ENCODE results near the gene CTDSP2. TPM values are rescaled to one million over a fixed set of nuclear protein-coding genes. Genes with fewer than 3 reads are reported as not detected.

Gene CTDSP2
- total and polyA plus RNA-seq, 2 donors (not counting 3 experiments of a cell fraction or from before 2014, with no cell fraction given): 142 to 146 TPM

GRCh38 chr12:57817261-57817989 lies 29.1 kb downstream of the CTDSP2 start:
- Histone ChIP-seq H3K9me1 (replicated peaks; ENCODE audit: control insufficient read depth, extremely low read depth, insufficient read depth, low read length) (no peaks in the 10 kb centered on the region), H3K79me2 (ENCODE audit: control insufficient read depth, insufficient read depth, low read length) (no peaks in the 10 kb centered on the region), H4K20me1 (replicated peaks; ENCODE audit: control insufficient read depth, extremely low read depth, insufficient read depth, low read length) (no peaks in the 10 kb centered on the region), H3K4me2 (ENCODE audit: insufficient read depth, low read length) (no peak overlapping the region), H3K4me3 (replicated peaks in 1 of 3; ENCODE audit: insufficient read depth in 1 of 3, low read depth in 1 of 3, low read length in 3 of 3) (no peak overlapping the region), H3K9me3 (replicated peaks; ENCODE audit: control insufficient read depth, insufficient read depth, low read length) (no peaks in the 10 kb centered on the region), H2AFZ (ENCODE audit: low read depth, low read length) (no peak overlapping the region), H3K9ac (replicated peaks; ENCODE audit: extremely low read depth, insufficient read depth, low read length) (no peak overlapping the region), H3K4me1 (ENCODE audit: control insufficient read depth, extremely low read depth, insufficient read depth, low read length) (no peaks in the 10 kb centered on the region), H3K36me3 (ENCODE audit: control insufficient read depth in 2 of 2, extremely low read depth in 1 of 2, insufficient read depth in 2 of 2, low read length in 2 of 2) (peaks cover 0 to 16% of the 10 kb centered on the region in 2 experiments), H3K27ac (ENCODE audit: insufficient read depth, low read depth, low read length) (no peak overlapping the region), H3K27me3 (ENCODE audit: control insufficient read depth in 2 of 2, insufficient read depth in 2 of 2, low read length in 2 of 2) (no peaks in the 10 kb centered on the region)
- intact Hi-C loops (cut with micrococcal nuclease) (no loop called here), dilution Hi-C loops (cut with MboI; ENCODE audit: extremely low pct_ligation_motif_present, low sequenced_read_pairs) (no loop called here)
- FAIRE-seq (no peak), DNase-seq (ENCODE audit: low read depth, low spot score) (no peak)
- TF ChIP-seq GATA2 (IDR thresholded peaks at IDR 0.05; ENCODE audit: insufficient read depth, insufficient read length, low read depth, low read length) (no peak), MAX (IDR thresholded peaks at IDR 0.05; ENCODE audit: insufficient read depth, insufficient read length) (no peak), MYC (IDR thresholded peaks at IDR 0.05; ENCODE audit: low read depth, low read length) (no peak), FOS (IDR thresholded peaks at IDR 0.05; ENCODE audit: borderline replicate concordance, insufficient read depth, low read length) (no peak), JUN (IDR thresholded peaks at IDR 0.05; ENCODE audit: borderline replicate concordance, insufficient read depth, insufficient read length, low read depth) (no peak), POLR2AphosphoS5 (IDR thresholded peaks at IDR 0.05; ENCODE audit: insufficient read depth, low read depth, low read length) (no peak), POLR2A (IDR thresholded peaks at IDR 0.05; ENCODE audit: low read depth, low read length) (no peak), CTCF (IDR thresholded peaks at IDR 0.05; ENCODE audit: extremely low read depth in 1 of 2, insufficient read depth in 1 of 2, low read depth in 1 of 2, low read length in 2 of 2) (no peak), EZH2 (IDR thresholded peaks at IDR 0.05; ENCODE audit: borderline replicate concordance, low read depth, low read length, severe bottlenecking) (no peak)
- no TSS peak for BruUV-seq (replicated peaks)
- POLR2A ChIA-PET: interaction anchor here (0.7 kb wide), 1 partner anchor 37 kb away, joined by 4 read pairs; no protein-coding TSS in a partner anchor
- CTCF ChIA-PET: interaction anchor here (1.1 to 6.4 kb wide), 3 partner anchors 15 to 81 kb away, joined by 4 to 47 read pairs (median 5); no protein-coding TSS in a partner anchor
